ENCODE data around the gene TMBIM6.

GRCh38 chr12:49808686-49809380, 67.5 kb downstream of the TMBIM6 start:
- TF ChIP-seq CTCF (IDR thresholded peaks at IDR 0.05) (no peak), POLR2A (IDR thresholded peaks at IDR 0.05) (no peak)
